ENCODE data around the gene SMTN. TPM values are rescaled to one million over a fixed set of nuclear protein-coding genes. Genes with fewer than 3 reads are reported as not detected.

Gene SMTN
- total RNA-seq, 3 donors from 2014 or later (not counting 1 experiment from before 2014, with no cell fraction given): 2.1 to 4.3 (median 3.6) TPM

DNA sequence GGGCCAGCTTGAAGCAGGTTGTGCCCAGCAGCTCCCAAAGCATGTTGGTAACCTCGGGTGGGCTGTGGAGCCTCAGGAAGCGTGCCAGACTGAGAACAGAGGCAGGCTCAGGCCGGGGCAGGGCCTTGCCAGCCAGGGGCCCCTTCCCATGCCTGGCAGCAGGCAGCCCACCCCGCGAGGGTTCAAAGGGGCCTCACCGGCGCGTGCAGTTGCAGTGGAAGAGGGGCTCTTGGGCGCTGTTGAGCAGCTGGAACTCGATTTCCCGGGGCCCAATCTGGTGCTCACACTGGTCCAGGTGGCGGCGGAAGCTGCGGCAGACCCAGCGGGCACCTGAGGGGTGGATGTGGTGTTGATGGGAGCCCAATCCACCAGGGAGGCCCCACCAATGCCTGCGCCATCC lies 55.6 kb downstream of the SMTN start:
- Mint-ChIP-seq H3K4me3 (no peak overlapping the region), H3K27me3 (ENCODE audit: low read depth in 2 of 2) (peaks cover 0 to 2% of the 10 kb centered on the region in 2 donors), H3K36me3 (no peaks in the 10 kb centered on the region), H3K9me3 (no peaks in the 10 kb centered on the region), H3K27ac (no peak overlapping the region), H3K4me1 (no peaks in the 10 kb centered on the region)
- ATAC-seq: no peak
- Histone ChIP-seq H3K4me1 (ENCODE audit: control insufficient read depth, insufficient read depth, low read length) (no peaks in the 10 kb centered on the region), H3K27me3 (ENCODE audit: control insufficient read depth, insufficient read depth, low read length) (no peaks in the 10 kb centered on the region), H3K4me3 (ENCODE audit: low read length) (no peak overlapping the region), H3K27ac (ENCODE audit: low read length) (no peak overlapping the region), H3K9me3 (ENCODE audit: control insufficient read depth, insufficient read depth, low read length) (no peaks in the 10 kb centered on the region), H3K36me3 (ENCODE audit: control insufficient read depth, insufficient read depth, low read length) (no peaks in the 10 kb centered on the region)
- TF ChIP-seq, protein P1, sequence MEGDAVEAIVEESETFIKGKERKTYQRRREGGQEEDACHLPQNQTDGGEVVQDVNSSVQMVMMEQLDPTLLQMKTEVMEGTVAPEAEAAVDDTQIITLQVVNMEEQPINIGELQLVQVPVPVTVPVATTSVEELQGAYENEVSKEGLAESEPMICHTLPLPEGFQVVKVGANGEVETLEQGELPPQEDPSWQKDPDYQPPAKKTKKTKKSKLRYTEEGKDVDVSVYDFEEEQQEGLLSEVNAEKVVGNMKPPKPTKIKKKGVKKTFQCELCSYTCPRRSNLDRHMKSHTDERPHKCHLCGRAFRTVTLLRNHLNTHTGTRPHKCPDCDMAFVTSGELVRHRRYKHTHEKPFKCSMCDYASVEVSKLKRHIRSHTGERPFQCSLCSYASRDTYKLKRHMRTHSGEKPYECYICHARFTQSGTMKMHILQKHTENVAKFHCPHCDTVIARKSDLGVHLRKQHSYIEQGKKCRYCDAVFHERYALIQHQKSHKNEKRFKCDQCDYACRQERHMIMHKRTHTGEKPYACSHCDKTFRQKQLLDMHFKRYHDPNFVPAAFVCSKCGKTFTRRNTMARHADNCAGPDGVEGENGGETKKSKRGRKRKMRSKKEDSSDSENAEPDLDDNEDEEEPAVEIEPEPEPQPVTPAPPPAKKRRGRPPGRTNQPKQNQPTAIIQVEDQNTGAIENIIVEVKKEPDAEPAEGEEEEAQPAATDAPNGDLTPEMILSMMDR (IDR thresholded peaks at IDR 0.05): no peak
- 87% methylated on average over 16 of the region's 16 CpGs for WGBS (ENCODE audit: insufficient coverage)
- no peak for DNase-seq
- intact Hi-C loops (cut with micrococcal nuclease): no loop called here

DNA sequence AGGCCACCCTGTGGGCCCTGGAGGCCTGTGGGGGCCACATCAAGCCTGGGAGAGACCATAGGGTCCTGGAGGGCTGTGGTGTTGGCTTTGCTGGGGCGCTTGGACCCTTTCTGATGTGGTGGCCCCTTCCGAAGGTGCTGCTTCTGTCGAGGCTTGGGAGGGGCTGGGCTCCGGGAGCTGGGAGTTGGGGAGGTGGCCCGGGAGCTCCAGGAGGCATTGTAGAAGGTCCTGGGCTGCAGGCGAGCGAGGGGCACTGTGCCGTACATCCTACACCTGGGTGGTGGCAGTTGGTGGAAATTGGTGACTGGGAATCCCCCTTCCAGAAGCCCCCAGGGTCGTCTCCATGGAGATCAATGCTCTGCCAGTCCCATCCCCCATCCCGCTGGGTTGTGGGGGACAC lies 56.6 kb downstream of the SMTN start:
- H3K27ac ChIP-seq (ENCODE audit: low read length): no peak overlapping the region
- Mint-ChIP-seq H3K4me3 (no peak overlapping the region), H3K36me3 (no peaks in the 10 kb centered on the region), H3K4me1 (no peaks in the 10 kb centered on the region), H3K27me3 (ENCODE audit: low read depth in 2 of 2) (peaks cover 0 to 2% of the 10 kb centered on the region in 2 donors), H3K27ac (no peak overlapping the region), H3K9me3 (no peaks in the 10 kb centered on the region)
- DNase-seq (no peak), ATAC-seq (no peak)
- no peaks in the 10 kb centered on the region for H3K4me1 ChIP-seq (ENCODE audit: control insufficient read depth, insufficient read depth, low read length)
- no peaks in the 10 kb centered on the region for H3K27me3 ChIP-seq (ENCODE audit: control insufficient read depth, insufficient read depth, low read length)
- H3K36me3 ChIP-seq (ENCODE audit: control insufficient read depth, insufficient read depth, low read length): no peaks in the 10 kb centered on the region
- intact Hi-C loops (cut with micrococcal nuclease): no loop called here
- H3K9me3 ChIP-seq (ENCODE audit: control insufficient read depth, insufficient read depth, low read length): no peaks in the 10 kb centered on the region
- WGBS (ENCODE audit: insufficient coverage): 78% methylated on average over 10 of the region's 10 CpGs
- TF ChIP-seq, protein P1 (IDR thresholded peaks at IDR 0.05): no peak
- no peak overlapping the region for H3K4me3 ChIP-seq (ENCODE audit: low read length)

DNA sequence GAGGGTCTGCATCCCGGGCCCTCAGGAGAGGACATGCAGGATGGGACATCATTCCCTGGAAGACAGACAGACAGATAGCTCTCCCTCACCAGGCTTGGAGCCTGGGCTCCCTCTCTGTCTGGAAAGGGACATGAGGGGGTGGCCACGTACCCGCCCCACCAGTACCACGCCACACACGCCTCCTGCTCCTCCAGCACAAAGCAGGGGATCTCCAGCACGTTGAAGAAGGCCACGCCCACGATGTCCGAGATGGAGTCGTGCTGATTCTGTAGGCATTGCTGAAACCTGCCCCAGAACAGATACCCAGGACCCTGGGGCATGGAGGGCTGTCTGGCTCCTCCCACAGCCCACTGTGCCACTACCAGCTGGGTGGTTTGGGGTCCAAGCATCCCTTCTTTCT lies 57.0 kb downstream of the SMTN start:
- no peaks in the 10 kb centered on the region for H3K36me3 ChIP-seq (ENCODE audit: control insufficient read depth, insufficient read depth, low read length)
- DNase-seq (no peak), ATAC-seq (no peak)
- intact Hi-C loops (cut with micrococcal nuclease): no loop called here
- no peaks in the 10 kb centered on the region for H3K4me1 Mint-ChIP-seq
- TF ChIP-seq, protein P1 (IDR thresholded peaks at IDR 0.05): no peak
- H3K27me3 ChIP-seq (ENCODE audit: control insufficient read depth, insufficient read depth, low read length): no peaks in the 10 kb centered on the region
- H3K27me3 Mint-ChIP-seq (ENCODE audit: low read depth in 2 of 2): peaks cover 0 to 2% of the 10 kb centered on the region in 2 donors
- no peak overlapping the region for H3K27ac ChIP-seq (ENCODE audit: low read length)
- H3K4me3 ChIP-seq (ENCODE audit: low read length): no peak overlapping the region
- no peaks in the 10 kb centered on the region for H3K9me3 ChIP-seq (ENCODE audit: control insufficient read depth, insufficient read depth, low read length)
- no peaks in the 10 kb centered on the region for H3K4me1 ChIP-seq (ENCODE audit: control insufficient read depth, insufficient read depth, low read length)
- WGBS (ENCODE audit: insufficient coverage): 86% methylated on average over 10 of the region's 10 CpGs
- no peaks in the 10 kb centered on the region for H3K9me3 Mint-ChIP-seq
- no peak overlapping the region for H3K4me3 Mint-ChIP-seq
- no peaks in the 10 kb centered on the region for H3K36me3 Mint-ChIP-seq
- H3K27ac Mint-ChIP-seq: no peak overlapping the region

DNA sequence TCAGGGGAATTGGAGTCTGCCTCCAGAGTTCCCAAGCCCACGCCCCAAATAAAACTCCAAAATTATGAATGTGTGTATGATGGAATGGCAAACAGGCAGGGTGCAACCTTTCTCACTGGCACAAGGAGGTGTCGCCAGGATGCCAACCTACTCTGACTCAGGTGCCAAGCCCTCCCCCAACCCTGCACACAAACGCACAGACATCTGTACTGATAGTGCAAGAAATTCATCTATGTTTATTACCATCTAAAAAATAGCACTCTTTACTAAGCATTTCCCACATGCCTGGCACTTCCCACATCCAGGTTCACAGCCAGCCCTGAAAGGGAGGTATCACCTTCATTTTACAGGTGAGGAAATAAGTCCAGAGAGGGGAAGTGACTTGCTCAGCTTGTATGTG lies 57.9 kb downstream of the SMTN start:
- no peaks in the 10 kb centered on the region for H3K9me3 Mint-ChIP-seq
- DNase-seq (no peak), ATAC-seq (no peak)
- Histone ChIP-seq H3K9me3 (ENCODE audit: control insufficient read depth, insufficient read depth, low read length) (no peaks in the 10 kb centered on the region), H3K27me3 (ENCODE audit: control insufficient read depth, insufficient read depth, low read length) (no peaks in the 10 kb centered on the region), H3K4me3 (ENCODE audit: low read length) (no peak overlapping the region), H3K4me1 (ENCODE audit: control insufficient read depth, insufficient read depth, low read length) (no peaks in the 10 kb centered on the region), H3K27ac (ENCODE audit: low read length) (no peak overlapping the region), H3K36me3 (ENCODE audit: control insufficient read depth, insufficient read depth, low read length) (no peaks in the 10 kb centered on the region)
- H3K4me3 Mint-ChIP-seq: no peak overlapping the region
- intact Hi-C loops (cut with micrococcal nuclease): no loop called here
- peaks cover 0 to 2% of the 10 kb centered on the region in 2 donors for H3K27me3 Mint-ChIP-seq (ENCODE audit: low read depth in 2 of 2)
- WGBS (ENCODE audit: insufficient coverage): 84% methylated on average over 2 of the region's 3 CpGs
- H3K36me3 Mint-ChIP-seq: no peaks in the 10 kb centered on the region
- TF ChIP-seq, protein P1 (IDR thresholded peaks at IDR 0.05): no peak
- H3K27ac Mint-ChIP-seq: no peak overlapping the region
- H3K4me1 Mint-ChIP-seq: no peaks in the 10 kb centered on the region

Measured in natural killer cell (primary cell).